GM18505 (cell line): ENCODE data around the gene BCAS3.
"Not testable (repeated sequence)": the region's sequence is repeated elsewhere in the genome, so short reads cannot be mapped to it uniquely, and the experiment has no call there.

ENCODE experiments used
- ATAC-seq: cut with Tn5 transposase; IDR thresholded peaks from one replicate; pipeline ENCODE4 v1.9.1; 2021; ENCODE audit not compliant: unreplicated experiment
- POLR2A ChIP-seq: IDR thresholded peaks from 4 replicates; pipeline ENCODE4 v1.6.1; 2011; ENCODE audit warnings: borderline replicate concordance; ENCODE audit not compliant: insufficient read depth, insufficient read length; ENCODE audit errors: extremely low read depth

Gene BCAS3

GRCh38 chr17:60802377-60802776 is 124.7 kb downstream of the BCAS3 start:
- TF ChIP-seq POLR2A = no peak
- no peak for ATAC-seq

DNA sequence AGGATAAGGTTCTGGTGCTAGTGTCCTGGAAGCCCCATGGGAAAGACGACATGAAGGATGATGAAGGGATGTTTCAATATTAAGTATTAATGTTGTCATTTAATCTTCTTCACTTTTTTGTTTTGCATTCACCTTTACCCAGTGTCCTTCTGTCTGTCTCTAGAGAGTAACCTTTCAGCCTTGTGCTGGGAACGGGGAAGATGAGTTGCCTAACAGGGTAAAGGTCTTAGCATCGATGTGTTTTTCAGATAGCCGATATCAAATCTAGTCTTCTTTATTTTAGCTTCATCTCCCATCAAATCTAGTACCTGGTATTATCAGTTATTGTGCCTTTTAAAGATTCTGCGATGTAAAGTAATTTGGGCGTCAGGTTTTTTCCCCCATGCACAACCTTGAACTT is 125.4 kb downstream of the BCAS3 start:
- no peak for ATAC-seq
- TF ChIP-seq POLR2A = no peak

GRCh38 chr17:60804831-60805230 is 127.2 kb downstream of the BCAS3 start:
- no peak for TF ChIP-seq POLR2A
- ATAC-seq = no peak

DNA sequence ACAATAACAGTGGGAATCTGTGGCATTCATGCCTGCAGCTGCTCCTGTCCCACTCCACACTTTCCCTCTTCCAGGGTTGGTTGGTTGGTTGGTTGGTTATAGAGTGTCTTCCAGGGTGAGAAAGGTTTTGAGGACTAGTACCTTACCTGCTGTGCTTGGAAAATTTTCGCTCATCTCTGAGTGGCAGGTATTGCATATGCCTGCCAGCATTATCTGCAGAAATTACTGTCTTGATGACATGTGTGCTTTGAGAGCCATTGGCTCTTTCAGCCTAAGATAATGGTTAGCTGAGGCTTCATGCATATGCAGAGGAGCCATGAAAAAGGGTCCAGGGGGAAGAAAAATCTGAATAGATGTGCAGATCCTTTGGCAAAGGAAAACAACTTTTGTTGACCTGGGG is 131.8 kb downstream of the BCAS3 start:
- ATAC-seq = no peak
- TF ChIP-seq POLR2A = no peak

DNA sequence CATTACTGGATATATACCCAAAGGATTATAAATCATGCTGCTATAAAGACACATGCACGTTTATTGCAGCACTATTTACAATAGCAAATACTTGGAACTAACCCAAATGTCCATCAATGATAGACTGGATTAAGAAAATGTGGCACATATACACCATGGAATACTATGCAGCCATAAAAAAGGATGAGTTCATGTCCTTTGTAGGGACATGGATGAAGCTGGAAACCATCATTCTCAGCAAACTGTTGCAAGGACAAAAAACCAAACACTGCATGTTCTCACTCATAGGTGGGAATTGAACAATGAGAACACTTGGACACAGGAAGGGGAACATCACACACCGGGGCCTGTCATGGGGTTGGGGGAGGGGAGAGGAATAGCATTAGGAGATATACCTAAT is 137.3 kb downstream of the BCAS3 start:
- ATAC-seq = not testable (repeated sequence)

DNA sequence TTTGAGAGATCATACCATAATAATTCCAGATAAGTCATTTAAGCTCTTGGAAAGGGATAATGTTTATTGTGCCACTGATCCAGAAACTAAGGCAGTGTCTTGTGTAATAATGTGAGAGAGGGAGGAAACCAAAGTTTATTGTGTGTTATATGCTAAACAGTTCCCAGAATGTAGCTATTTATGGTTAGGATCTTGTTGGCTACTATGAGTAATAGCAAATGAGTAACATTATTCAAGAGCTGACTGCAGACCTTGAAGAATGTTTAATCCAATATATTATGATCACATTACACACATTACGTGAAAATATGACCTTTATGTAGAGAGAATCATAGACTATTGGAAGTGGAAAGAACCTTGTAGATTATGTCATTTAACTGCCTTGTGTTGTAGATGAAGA is 139.5 kb downstream of the BCAS3 start:
- TF ChIP-seq POLR2A = no peak
- ATAC-seq = no peak

GRCh38 chr17:60819447-60820130 is 141.9 kb downstream of the BCAS3 start:
- TF ChIP-seq POLR2A = no peak
- ATAC-seq = no peak

DNA sequence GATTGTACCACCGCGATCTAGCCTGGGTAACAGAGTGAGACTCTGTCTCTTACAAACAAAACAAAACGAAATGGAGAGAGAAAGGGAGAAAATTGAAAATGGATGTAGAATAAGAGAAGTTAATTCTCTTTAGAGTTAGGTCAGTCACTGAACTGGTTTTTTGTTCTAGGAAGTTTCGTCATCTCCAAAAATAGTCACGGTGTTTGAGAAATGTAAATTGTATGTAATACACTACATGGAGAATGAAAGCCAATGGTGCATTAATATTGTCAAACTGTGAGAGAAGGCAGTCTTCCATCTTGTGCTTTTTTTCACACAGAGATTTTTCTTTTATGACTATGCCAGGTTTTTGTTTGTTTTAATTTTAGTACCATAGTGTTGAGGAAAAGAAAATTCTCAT is 145.9 kb downstream of the BCAS3 start:
- no peak for TF ChIP-seq POLR2A
- ATAC-seq = no peak

DNA sequence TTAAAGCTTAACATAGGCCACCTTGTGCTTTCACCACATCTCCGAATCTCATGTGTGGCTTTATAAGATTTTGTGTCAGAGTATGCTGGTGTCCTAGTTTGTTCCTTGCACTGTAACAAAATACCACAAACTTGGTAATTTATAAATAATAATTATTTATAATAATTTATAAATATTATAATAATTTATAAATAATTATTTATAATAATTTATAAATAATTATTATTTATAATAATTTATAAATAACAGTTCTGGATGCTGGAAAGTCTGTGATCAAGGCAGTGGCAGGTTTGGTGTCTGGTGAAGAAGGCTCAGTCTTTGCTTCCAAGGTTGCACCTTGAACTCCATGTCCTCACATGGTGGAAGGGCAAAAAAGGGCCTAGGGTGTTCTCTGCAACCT is 147.7 kb downstream of the BCAS3 start:
- TF ChIP-seq POLR2A = no peak
- ATAC-seq = no peak

- no peak for ATAC-seq
- TF ChIP-seq POLR2A = no peak
These were observed 150.3 kb downstream of the BCAS3 start for GRCh38 chr17:60827943-60828342.

DNA sequence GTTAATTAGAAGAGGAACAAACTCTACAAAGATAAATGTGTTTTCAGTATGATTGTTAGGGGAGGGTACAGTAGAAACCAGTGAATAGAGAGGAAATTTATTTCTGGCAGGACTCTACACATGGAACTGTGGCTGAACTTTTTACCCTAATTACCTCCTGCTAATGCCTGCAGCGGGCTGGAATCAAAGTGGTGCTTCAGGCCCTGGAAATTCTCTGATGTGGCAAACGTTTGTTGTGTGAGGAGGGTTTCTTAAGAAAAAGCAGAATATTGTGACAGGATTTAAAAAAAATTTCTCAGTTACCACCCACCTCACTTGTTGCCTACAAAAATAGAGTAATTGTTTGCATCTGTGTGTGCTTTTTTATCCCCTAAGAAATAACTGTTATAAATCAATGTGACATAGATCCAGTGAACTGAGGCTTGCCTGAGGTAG is 154.5 kb downstream of the BCAS3 start:
- TF ChIP-seq POLR2A = no peak
- no peak for ATAC-seq

- no peak for TF ChIP-seq POLR2A
- no peak for ATAC-seq
These were observed 155.0 kb downstream of the BCAS3 start for GRCh38 chr17:60832631-60833030.

- ATAC-seq = no peak
- no peak for TF ChIP-seq POLR2A
These were observed 162.8 kb downstream of the BCAS3 start for GRCh38 chr17:60840456-60840855.

GRCh38 chr17:60845012-60845411 is 167.4 kb downstream of the BCAS3 start:
- no peak for TF ChIP-seq POLR2A
- no peak for ATAC-seq

- no peak for ATAC-seq
- no peak for TF ChIP-seq POLR2A
These were observed 168.5 kb downstream of the BCAS3 start for GRCh38 chr17:60846175-60846574.
